Measurements from ENCODE around the gene CYTH1. TPM values are rescaled to one million over a fixed set of nuclear protein-coding genes. Genes with fewer than 3 reads are reported as not detected.

The CYTH1 gene
- total RNA-seq, 2 donors from 2014 or later: 23.1 to 27.4 TPM

GRCh38 chr17:78707016-78707415, 75.1 kb downstream of the CYTH1 start:
- H3K27me3 Mint-ChIP-seq (ENCODE audit: insufficient read depth): no peaks in the 10 kb centered on the region
- peaks cover 22% of the 10 kb centered on the region for H3K36me3 ChIP-seq (ENCODE audit: control insufficient read depth, insufficient read depth, low read length)
- no peak overlapping the region for H3K27ac Mint-ChIP-seq
- peak; percentile 13 for DNase-seq
- H3K4me3 Mint-ChIP-seq: no peak overlapping the region
- no peaks in the 10 kb centered on the region for H3K9me3 ChIP-seq (ENCODE audit: control insufficient read depth, low read length)
- no peak overlapping the region for H3K27ac ChIP-seq (ENCODE audit: low read depth, low read length)
- no peaks in the 10 kb centered on the region for H3K4me1 ChIP-seq (ENCODE audit: control insufficient read depth, insufficient read depth, low read length)
- H3K27me3 ChIP-seq (ENCODE audit: control insufficient read depth, insufficient read depth, low read length, poor library complexity, severe bottlenecking): no peaks in the 10 kb centered on the region
- TF ChIP-seq CTCF (conservative IDR thresholded peaks at IDR 0.05): no peak
- H3K4me3 ChIP-seq (ENCODE audit: low read length): no peak overlapping the region
- H3K4me1 Mint-ChIP-seq: no peaks in the 10 kb centered on the region
- H3K9me3 Mint-ChIP-seq: no peaks in the 10 kb centered on the region
- H3K36me3 Mint-ChIP-seq (ENCODE audit: low read depth): peaks cover 12% of the 10 kb centered on the region
- no peak overlapping the region for H3K9ac ChIP-seq (ENCODE audit: extremely low read depth, low read length, poor library complexity, severe bottlenecking)
- 93 to 100% methylated on average over 1 to 7 of the region's 7 CpGs for WGBS, 2 experiments (ENCODE audit: insufficient coverage in 1 of 2, insufficient read length in 1 of 2)

GRCh38 chr17:78706271-78706915, 75.7 kb downstream of the CYTH1 start:
- Histone ChIP-seq H3K4me1 (ENCODE audit: control insufficient read depth, insufficient read depth, low read length) (no peaks in the 10 kb centered on the region), H3K9me3 (ENCODE audit: control insufficient read depth, low read length) (no peaks in the 10 kb centered on the region), H3K27ac (ENCODE audit: low read depth, low read length) (no peak overlapping the region), H3K9ac (ENCODE audit: extremely low read depth, low read length, poor library complexity, severe bottlenecking) (no peak overlapping the region), H3K36me3 (ENCODE audit: control insufficient read depth, insufficient read depth, low read length) (peaks cover 28% of the 10 kb centered on the region), H3K4me3 (ENCODE audit: low read length) (no peak overlapping the region), H3K27me3 (ENCODE audit: control insufficient read depth, insufficient read depth, low read length, poor library complexity, severe bottlenecking) (no peaks in the 10 kb centered on the region)
- Mint-ChIP-seq H3K9me3 (no peaks in the 10 kb centered on the region), H3K27ac (no peak overlapping the region), H3K36me3 (ENCODE audit: low read depth) (peaks cover 16% of the 10 kb centered on the region), H3K4me1 (no peaks in the 10 kb centered on the region), H3K4me3 (no peak overlapping the region), H3K27me3 (ENCODE audit: insufficient read depth) (no peaks in the 10 kb centered on the region)
- 90 to 94% methylated on average over 9 to 10 of the region's 10 CpGs for WGBS, 2 experiments (ENCODE audit: insufficient coverage in 1 of 2, insufficient read length in 1 of 2)
- peak; percentile 14 for DNase-seq
- TF ChIP-seq CTCF (conservative IDR thresholded peaks at IDR 0.05): no peak

- TF ChIP-seq CTCF (conservative IDR thresholded peaks at IDR 0.05): no peak
- Histone ChIP-seq H3K4me3 (ENCODE audit: low read length) (no peak overlapping the region), H3K36me3 (ENCODE audit: control insufficient read depth, insufficient read depth, low read length) (peaks cover 38% of the 10 kb centered on the region), H3K9ac (ENCODE audit: extremely low read depth, low read length, poor library complexity, severe bottlenecking) (no peak overlapping the region), H3K9me3 (ENCODE audit: control insufficient read depth, low read length) (no peaks in the 10 kb centered on the region), H3K27me3 (ENCODE audit: control insufficient read depth, insufficient read depth, low read length, poor library complexity, severe bottlenecking) (no peaks in the 10 kb centered on the region), H3K27ac (ENCODE audit: low read depth, low read length) (no peak overlapping the region), H3K4me1 (ENCODE audit: control insufficient read depth, insufficient read depth, low read length) (no peaks in the 10 kb centered on the region)
- 89 to 90% methylated on average over 3 to 4 of the region's 4 CpGs for WGBS, 2 experiments (ENCODE audit: insufficient coverage in 1 of 2, insufficient read length in 1 of 2)
- Mint-ChIP-seq H3K4me1 (no peaks in the 10 kb centered on the region), H3K9me3 (no peaks in the 10 kb centered on the region), H3K36me3 (ENCODE audit: low read depth) (peaks cover 20% of the 10 kb centered on the region), H3K27ac (no peak overlapping the region), H3K27me3 (ENCODE audit: insufficient read depth) (no peaks in the 10 kb centered on the region), H3K4me3 (no peak overlapping the region)
- peak; percentile 34 for DNase-seq
Measured at GRCh38 chr17:78705071-78705470, 77.0 kb downstream of the CYTH1 start.

Measured in endodermal cell (in vitro differentiated cells).